GM23338 (cell line): ENCODE results near the gene METTL6.

Experiments
- CREB1 ChIP-seq: fragments of 250-450 bp; sonication (Bioruptor Pico); IDR thresholded peaks from 2 replicates; pipeline ENCODE4 v1.5.0; 2020; ENCODE audit warnings: low read depth, mild to moderate bottlenecking, moderate library complexity
- CTCF ChIP-seq, 2 experiments: fragments of 200-600 bp in 1 of 2; sonication (generic) in 1 of 2; conservative IDR thresholded peaks; 2 replicates each; pipeline versions ENCODE4 v1.5.1 to v1.6.1; 2016 to 2017; ENCODE audit warnings: antibody characterized with exemption in 2 of 2, low read depth in 2 of 2, mild to moderate bottlenecking in 2 of 2, moderate library complexity in 1 of 2
- ETS1 ChIP-seq: IDR thresholded peaks from 2 replicates; pipeline ENCODE4 v1.6.1; 2016; ENCODE audit warnings: antibody characterized with exemption
- EZH2 ChIP-seq: fragments of 200-600 bp; sonication (generic); IDR thresholded peaks from one replicate; pipeline ENCODE4 v1.8.0; 2017; ENCODE audit warnings: antibody characterized with exemption, mild to moderate bottlenecking, low read depth; ENCODE audit not compliant: unreplicated experiment
- EZH2phosphoT487 ChIP-seq: fragments of 200-600 bp; sonication (generic); IDR thresholded peaks from one replicate; pipeline ENCODE4 v1.8.1; 2018; ENCODE audit warnings: antibody characterized with exemption; ENCODE audit not compliant: unreplicated experiment
- JUNB ChIP-seq: IDR thresholded peaks from one replicate; pipeline ENCODE4 v1.6.1; 2016; ENCODE audit warnings: antibody characterized with exemption; ENCODE audit not compliant: unreplicated experiment
- NANOG ChIP-seq: IDR thresholded peaks from 2 replicates; pipeline ENCODE4 v1.6.1; 2016; ENCODE audit warnings: antibody characterized with exemption, borderline replicate concordance
- POLR2AphosphoS5 ChIP-seq: IDR thresholded peaks from 2 replicates; pipeline ENCODE4 v1.6.1; 2016; ENCODE audit warnings: antibody characterized with exemption, low read depth
- REST ChIP-seq: IDR thresholded peaks from one replicate; pipeline ENCODE4 v1.6.1; 2018; ENCODE audit warnings: antibody characterized with exemption; ENCODE audit not compliant: unreplicated experiment
- ZNF331 ChIP-seq: fragments of 250-450 bp; sonication (Bioruptor Pico); IDR thresholded peaks from 2 replicates; pipeline ENCODE4 v1.5.0; 2020; ENCODE audit warnings: low read depth, mild to moderate bottlenecking, moderate library complexity
- ZNF462 ChIP-seq: fragments of 250-450 bp; sonication (Bioruptor Pico); IDR thresholded peaks from 2 replicates; pipeline ENCODE4 v1.5.0; 2020; ENCODE audit warnings: mild to moderate bottlenecking, moderate library complexity

- TF ChIP-seq POLR2AphosphoS5 (no peak), CTCF (conservative IDR thresholded peaks at IDR 0.05; ENCODE audit: low read depth in 2 of 2) (no peak), CREB1 (CRISPR knock-in tag) (no peak), ZNF331 (no peak), EZH2 (no peak), EZH2phosphoT487 (no peak), REST (no peak), ETS1 (no peak), JUNB (no peak), NANOG (no peak), ZNF462 (CRISPR knock-in tag) (no peak)
Observed at GRCh38 chr3:15368561-15369135, 58.7 kb downstream of the METTL6 start.
